ENCODE results near the gene SETBP1. TPM values are rescaled to one million over a fixed set of nuclear protein-coding genes. Genes with fewer than 3 reads are reported as not detected.

Gene SETBP1
- total and polyA plus RNA-seq, 2 of the 4 experiments (the other 2 are of a cell fraction), result 0.19 to 0.36 TPM

- peak overlapping the region; percentile 35; the same call in 1 of the 2 replicates for H2BK20ac ChIP-seq (ENCODE audit: low read depth, low read length)
- no peak overlapping the region for H3K56ac ChIP-seq (ENCODE audit: extremely low read depth, insufficient read depth, low read length)
- H2BK5ac ChIP-seq (ENCODE audit: low read depth, low read length, poor library complexity, severe bottlenecking), result no peak overlapping the region
- peaks cover 2% of the 10 kb centered on the region; the same call in 1 of the 2 replicates for H3K4me1 ChIP-seq (ENCODE audit: control insufficient read depth, insufficient read depth, low read length)
- in situ Hi-C loops (cut with MboI; ENCODE audit: low sequenced_read_pairs) (no loop called here), intact Hi-C loops (cut with micrococcal nuclease) (no loop called here), dilution Hi-C loops (cut with HindIII; ENCODE audit: low sequenced_read_pairs, unreplicated experiment) (no loop called here)
- CTCF ChIA-PET, result no interaction called here
- H4K20me1 ChIP-seq (ENCODE audit: insufficient read depth, low read length), result no peaks in the 10 kb centered on the region
- H3K79me1 ChIP-seq (ENCODE audit: low read depth in 1 of 2, low read length in 2 of 2), result no peaks in the 10 kb centered on the region
- H4K5ac ChIP-seq (ENCODE audit: low read depth, low read length), result no peak overlapping the region
- no peak overlapping the region for H2AK9ac ChIP-seq (replicated peaks; ENCODE audit: low read depth, low read length, poor library complexity)
- H3K4me3 ChIP-seq (ENCODE audit: insufficient read depth, low read depth, low read length), result no peak overlapping the region
- DNase-seq (peak; percentile 3), ATAC-seq (ENCODE audit: low read depth) (peak; percentile 47; the same call in 1 of the 2 replicates)
- WGBS, 2 experiments (ENCODE audit: extremely low coverage in 2 of 2, insufficient read length in 1 of 2), result no CpG with 5 or more reads among the region's 1 CpG
- no peak overlapping the region for H2AK5ac ChIP-seq (ENCODE audit: low read depth, low read length)
- no peak overlapping the region for H4K8ac ChIP-seq (ENCODE audit: low read depth in 2 of 2, low read length in 2 of 2)
- 0 out of 2 replicates have a peak overlapping the region, but pooled peaks have one; percentile 16 for H3K4ac ChIP-seq (ENCODE audit: low read depth, low read length)
- no peak overlapping the region for H2BK15ac ChIP-seq (ENCODE audit: low read depth, low read length)
- no peaks in the 10 kb centered on the region for H3K9me3 ChIP-seq (ENCODE audit: control insufficient read depth, insufficient read depth, low read length)
- H3K36me3 ChIP-seq (ENCODE audit: control insufficient read depth, insufficient read depth, low read length), result no peaks in the 10 kb centered on the region
- no TSS peak for BruUV-seq (replicated peaks)
- H2BK120ac ChIP-seq (ENCODE audit: low read depth, low read length), result peak overlapping the region; percentile 60
- no peak overlapping the region for H3K4me2 ChIP-seq (ENCODE audit: low read depth, low read length)
- H2AFZ ChIP-seq (replicated peaks; ENCODE audit: low read length, poor library complexity), result no peak overlapping the region
- TF ChIP-seq RAD21 (IDR thresholded peaks at IDR 0.05; ENCODE audit: low read length), result no peak
- no peak for TF ChIP-seq RCOR1 (IDR thresholded peaks at IDR 0.05; ENCODE audit: insufficient replicate concordance, low read length)
- TF ChIP-seq USF2 (IDR thresholded peaks at IDR 0.05; ENCODE audit: low read depth, low read length), result no peak
- no peak for TF ChIP-seq ELK1 (IDR thresholded peaks at IDR 0.05; ENCODE audit: borderline replicate concordance, low read depth, low read length)
- TF ChIP-seq RFX5 (IDR thresholded peaks at IDR 0.05; ENCODE audit: low read depth, low read length), result no peak
- TF ChIP-seq NFE2L2 (IDR thresholded peaks at IDR 0.05; ENCODE audit: low read depth, low read length), result no peak
- H3K27me3 ChIP-seq (ENCODE audit: control insufficient read depth, insufficient read depth, low read length), result no peaks in the 10 kb centered on the region
- H3K23ac ChIP-seq (ENCODE audit: low read depth, low read length), result peak overlapping the region; percentile 21; the same call in 1 of the 2 replicates
- no peak overlapping the region for H3K27ac ChIP-seq (ENCODE audit: insufficient read depth, low read length)
- no peak overlapping the region; the same call in 1 of the 2 replicates for H3K18ac ChIP-seq (ENCODE audit: low read depth, low read length)
- POLR2A ChIA-PET (ENCODE audit: unreplicated experiment), result no interaction called here
- H3K14ac ChIP-seq (replicated peaks; ENCODE audit: low read depth, low read length), result no peak overlapping the region
- H3K9me1 ChIP-seq (ENCODE audit: insufficient read depth, low read length), result no peaks in the 10 kb centered on the region
- H4K91ac ChIP-seq (ENCODE audit: insufficient read depth, low read depth, low read length), result no peak overlapping the region
- H3K9ac ChIP-seq (ENCODE audit: low read depth, low read length), result no peak overlapping the region
These were observed 149.9 kb downstream of the SETBP1 start for GRCh38 chr18:44830581-44830980.

All from IMR-90 (cell line).